KMS-11 (cell line): Measurements from ENCODE around the gene RGS7.
"Not testable (repeated sequence)": the region's sequence is repeated elsewhere in the genome, so short reads cannot be mapped to it uniquely, and the experiment has no call there.

Experiments
- H2AFZ ChIP-seq: fragments of 200-600 bp; sonication (generic); 2 replicates; pipeline ENCODE4 v1.6.1; 2016; ENCODE audit warnings: antibody characterized with exemption, mixed run types, low read depth
- H3K27ac ChIP-seq: fragments of 200-600 bp; sonication (generic); 2 replicates; pipeline ENCODE4 v1.6.1; 2016; ENCODE audit warnings: mild to moderate bottlenecking, mixed run types
- H3K27me3 ChIP-seq: fragments of 200-600 bp; sonication (generic); 2 replicates; pipeline ENCODE4 v1.6.1; 2017; ENCODE audit warnings: mild to moderate bottlenecking, low read depth, mixed run types, moderate library complexity; ENCODE audit not compliant: insufficient read depth
- H3K36me3 ChIP-seq: fragments of 200-600 bp; sonication (generic); 2 replicates; pipeline ENCODE4 v1.6.1; 2017; ENCODE audit warnings: mild to moderate bottlenecking, mixed run types; ENCODE audit not compliant: insufficient read depth
- H3K4me1 ChIP-seq: fragments of 200-600 bp; sonication (generic); 2 replicates; pipeline ENCODE4 v1.6.1; 2016; ENCODE audit warnings: mild to moderate bottlenecking, low read depth, mixed run types; ENCODE audit not compliant: poor library complexity, severe bottlenecking
- H3K4me2 ChIP-seq: fragments of 200-600 bp; sonication (generic); 2 replicates; pipeline ENCODE4 v1.7.0; 2016; ENCODE audit warnings: mild to moderate bottlenecking, mixed run types
- H3K4me3 ChIP-seq: fragments of 200-600 bp; sonication (generic); IDR thresholded peaks from 2 replicates; pipeline ENCODE4 v1.6.1; 2017; ENCODE audit warnings: low read depth, low read length, mixed read lengths; ENCODE audit not compliant: insufficient read depth
- H3K79me2 ChIP-seq: fragments of 200-600 bp; sonication (generic); 2 replicates; pipeline ENCODE4 v1.6.1; 2016; ENCODE audit warnings: low read depth, mixed run types; ENCODE audit not compliant: insufficient read depth
- H3K9ac ChIP-seq: fragments of 200-600 bp; sonication (generic); 2 replicates; pipeline ENCODE4 v1.6.1; 2016; ENCODE audit warnings: mild to moderate bottlenecking, mixed run types
- H4K20me1 ChIP-seq: fragments of 200-600 bp; sonication (generic); 2 replicates; pipeline ENCODE4 v1.6.1; 2016; ENCODE audit warnings: mild to moderate bottlenecking, mixed run types; ENCODE audit not compliant: insufficient read depth
- CTCF ChIP-seq: fragments of 200-600 bp; sonication (generic); conservative IDR thresholded peaks from 2 replicates; pipeline ENCODE4 v1.6.1; 2017; ENCODE audit warnings: low read depth, mild to moderate bottlenecking, antibody characterized with exemption, low read length, moderate library complexity, mixed read lengths

RGS7 gene

DNA sequence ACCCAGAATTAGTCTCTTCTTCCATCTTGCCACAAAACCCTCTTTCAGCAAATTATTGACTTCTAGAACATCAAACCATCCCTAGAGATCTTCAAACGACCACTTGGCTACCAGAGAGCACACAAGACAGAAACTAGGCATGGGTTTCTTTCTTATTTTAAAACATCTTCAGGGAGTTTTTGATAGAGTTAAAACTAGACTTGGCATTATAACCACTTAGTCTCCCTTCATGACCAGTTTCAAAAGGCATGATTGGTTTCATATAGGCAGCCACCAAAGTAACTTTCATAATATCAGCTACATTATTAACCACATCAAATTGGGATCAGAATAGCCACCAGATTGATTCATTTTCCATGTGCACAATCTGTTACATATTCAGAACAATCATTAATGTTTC lies 376.7 kb downstream of the RGS7 start:
- no peak for TF ChIP-seq CTCF
- no peaks in the 10 kb centered on the region for H3K79me2 ChIP-seq

GRCh38 chr1:240976685-240977084 lies 380.3 kb downstream of the RGS7 start:
- TF ChIP-seq CTCF = no peak
- Histone ChIP-seq H3K79me2 (no peaks in the 10 kb centered on the region), H3K36me3 (no peaks in the 10 kb centered on the region), H3K4me1 (peaks cover 7% of the 10 kb centered on the region), H4K20me1 (no peaks in the 10 kb centered on the region), H3K4me3 (no peak overlapping the region), H2AFZ (no peak overlapping the region), H3K4me2 (no peak overlapping the region), H3K9ac (no peak overlapping the region), H3K27me3 (no peaks in the 10 kb centered on the region), H3K27ac (no peak overlapping the region)

More for the DNA sequence above, 376.7 kb downstream of the RGS7 start:
- Histone ChIP-seq H3K4me1 (peaks cover 7% of the 10 kb centered on the region), H3K9ac (no peak overlapping the region), H2AFZ (no peak overlapping the region), H3K27me3 (no peaks in the 10 kb centered on the region), H4K20me1 (no peaks in the 10 kb centered on the region), H3K4me3 (no peak overlapping the region), H3K4me2 (no peak overlapping the region; the same call in 1 of the 2 replicates), H3K36me3 (no peaks in the 10 kb centered on the region), H3K27ac (no peak overlapping the region)

DNA sequence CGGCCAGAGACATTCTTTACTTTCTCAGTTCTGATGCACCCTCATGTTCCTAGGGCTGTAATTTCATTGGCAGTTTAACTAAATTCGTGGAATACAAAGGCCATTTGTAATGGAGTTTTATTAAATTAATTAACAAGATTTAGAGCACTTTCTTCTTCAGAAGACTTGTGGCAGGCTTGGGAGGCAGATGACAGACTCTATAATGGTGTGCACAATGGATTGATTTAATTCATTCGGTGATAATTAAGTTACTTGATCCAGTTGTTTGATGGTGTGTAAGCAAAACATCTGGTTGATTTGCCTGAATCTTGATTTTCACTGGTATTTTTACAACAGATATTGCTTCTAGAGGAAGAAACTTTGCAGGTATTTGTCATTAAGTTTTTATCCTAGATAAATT lies 383.1 kb downstream of the RGS7 start:
- no peak overlapping the region for H3K27ac ChIP-seq
- H3K79me2 ChIP-seq = no peaks in the 10 kb centered on the region
- H4K20me1 ChIP-seq = no peaks in the 10 kb centered on the region
- no peak overlapping the region for H3K4me2 ChIP-seq
- TF ChIP-seq CTCF = no peak
- H2AFZ ChIP-seq = no peak overlapping the region
- no peaks in the 10 kb centered on the region for H3K27me3 ChIP-seq
- no peak overlapping the region for H3K9ac ChIP-seq
- H3K36me3 ChIP-seq = no peaks in the 10 kb centered on the region
- H3K4me3 ChIP-seq = no peak overlapping the region
- no peaks in the 10 kb centered on the region for H3K4me1 ChIP-seq

- H3K27ac ChIP-seq, H3K4me2 ChIP-seq, H4K20me1 ChIP-seq, H2AFZ ChIP-seq, H3K4me1 ChIP-seq, H3K27me3 ChIP-seq, H3K4me3 ChIP-seq, H3K36me3 ChIP-seq, H3K9ac ChIP-seq, H3K79me2 ChIP-seq: not testable (repeated sequence)
Measured at GRCh38 chr1:240972059-240972458, 384.9 kb downstream of the RGS7 start.

GRCh38 chr1:240970253-240970652 lies 386.8 kb downstream of the RGS7 start:
- Histone ChIP-seq H3K4me2 (no peak overlapping the region), H3K27ac (no peak overlapping the region), H3K27me3 (no peaks in the 10 kb centered on the region), H3K9ac (no peak overlapping the region), H3K36me3 (no peaks in the 10 kb centered on the region), H3K79me2 (no peaks in the 10 kb centered on the region), H3K4me1 (no peaks in the 10 kb centered on the region), H2AFZ (no peak overlapping the region), H3K4me3 (no peak overlapping the region), H4K20me1 (no peaks in the 10 kb centered on the region)
- TF ChIP-seq CTCF = no peak
